Measurements from ENCODE around the gene TBC1D24.
A peak's percentile ranks its signal among the peaks of the same experiment; 100 is the strongest.

The TBC1D24 gene

GRCh38 chr16:2528161-2529060, 53.5 kb downstream of the TBC1D24 start:
- no peak overlapping the region for H3K27ac ChIP-seq
- TF ChIP-seq CTCF (conservative IDR thresholded peaks at IDR 0.05): no peak

GRCh38 chr16:2529061-2529931, 54.4 kb downstream of the TBC1D24 start:
- no peak overlapping the region for H3K27ac ChIP-seq
- TF ChIP-seq CTCF (conservative IDR thresholded peaks at IDR 0.05): no peak

GRCh38 chr16:2529961-2530628, 55.2 kb downstream of the TBC1D24 start:
- H3K27ac ChIP-seq: peak overlapping the region; percentile 83; the same call in 1 of the 2 replicates
- no peak for TF ChIP-seq CTCF (conservative IDR thresholded peaks at IDR 0.05)

- no peak for TF ChIP-seq CTCF (conservative IDR thresholded peaks at IDR 0.05)
- peak overlapping the region; percentile 83 for H3K27ac ChIP-seq
These were observed 55.8 kb downstream of the TBC1D24 start for GRCh38 chr16:2530629-2531318.

- H3K27ac ChIP-seq: peak within 1 kb of the TSS; percentile 83
- TF ChIP-seq CTCF (conservative IDR thresholded peaks at IDR 0.05): no peak
These were observed 56.4 kb downstream of the TBC1D24 start, which contains the start of gene CEMP1 for GRCh38 chr16:2531371-2531695. Gene CEMP1, minus strand, starts transcription at chr16:2531408. Its CDS starts 335 bp downstream, at chr16:2531073.

GRCh38 chr16:2531696-2532493, 57.0 kb downstream of the TBC1D24 start:
- H3K27ac ChIP-seq: peak overlapping the region; percentile 83
- no peak for TF ChIP-seq CTCF (conservative IDR thresholded peaks at IDR 0.05)
